ENCODE measurements around the gene CXCL3.

DNA sequence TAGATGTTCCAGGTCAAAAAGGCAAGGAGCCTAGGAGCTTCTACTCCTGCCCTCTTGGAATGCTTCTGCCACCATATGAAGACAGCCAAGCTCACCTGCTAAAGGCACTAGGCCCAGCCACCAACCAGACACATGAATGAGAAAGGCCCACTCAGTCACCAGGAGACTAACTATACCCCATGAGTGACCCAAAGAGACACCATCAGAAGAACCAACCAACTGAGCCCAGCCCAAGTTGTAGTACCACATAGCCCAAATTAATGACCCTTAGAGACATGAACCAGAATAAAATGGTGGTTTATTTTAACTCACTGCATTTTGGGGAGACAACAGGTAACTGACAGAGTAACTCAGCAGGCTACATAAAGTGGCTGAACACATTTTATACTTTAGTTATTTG lies 22.9 kb upstream of the CXCL3 start:
- TF ChIP-seq, protein P1, sequence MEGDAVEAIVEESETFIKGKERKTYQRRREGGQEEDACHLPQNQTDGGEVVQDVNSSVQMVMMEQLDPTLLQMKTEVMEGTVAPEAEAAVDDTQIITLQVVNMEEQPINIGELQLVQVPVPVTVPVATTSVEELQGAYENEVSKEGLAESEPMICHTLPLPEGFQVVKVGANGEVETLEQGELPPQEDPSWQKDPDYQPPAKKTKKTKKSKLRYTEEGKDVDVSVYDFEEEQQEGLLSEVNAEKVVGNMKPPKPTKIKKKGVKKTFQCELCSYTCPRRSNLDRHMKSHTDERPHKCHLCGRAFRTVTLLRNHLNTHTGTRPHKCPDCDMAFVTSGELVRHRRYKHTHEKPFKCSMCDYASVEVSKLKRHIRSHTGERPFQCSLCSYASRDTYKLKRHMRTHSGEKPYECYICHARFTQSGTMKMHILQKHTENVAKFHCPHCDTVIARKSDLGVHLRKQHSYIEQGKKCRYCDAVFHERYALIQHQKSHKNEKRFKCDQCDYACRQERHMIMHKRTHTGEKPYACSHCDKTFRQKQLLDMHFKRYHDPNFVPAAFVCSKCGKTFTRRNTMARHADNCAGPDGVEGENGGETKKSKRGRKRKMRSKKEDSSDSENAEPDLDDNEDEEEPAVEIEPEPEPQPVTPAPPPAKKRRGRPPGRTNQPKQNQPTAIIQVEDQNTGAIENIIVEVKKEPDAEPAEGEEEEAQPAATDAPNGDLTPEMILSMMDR (IDR thresholded peaks at IDR 0.05; ENCODE audit: borderline replicate concordance, extremely low read depth, low read length, poor library complexity, severe bottlenecking) = no peak
- TF ChIP-seq EZH2 (IDR thresholded peaks at IDR 0.05; ENCODE audit: borderline replicate concordance, low read depth, low read length, severe bottlenecking) = no peak
